Naive thymus-derived CD4-positive, alpha-beta T cell (primary cell): ENCODE measurements around the gene SLC37A2. TPM values are rescaled to one million over a fixed set of nuclear protein-coding genes. Genes with fewer than 3 reads are reported as not detected.
A peak's percentile ranks its signal among the peaks of the same experiment; 100 is the strongest.

ENCODE experiments used
- ATAC-seq: fragments of 150-1000 bp; cut with Tn5 transposase; 2 replicates; pipeline ENCODE4 v1.10.0; 2021; ENCODE audit warnings: mild to moderate bottlenecking, moderate library complexity
- CTCF ChIA-PET: fragments of 350-600 bp; sonication (Branson Sonifier 250); formaldehyde crosslinking; loops from one replicate; lab custom pipeline; 2021; ENCODE audit warnings: antibody characterized with exemption; lab: Charles Lee
- POLR2A ChIA-PET: fragments of 350-600 bp; sonication (Branson Sonifier 250); formaldehyde crosslinking; loops from one replicate; lab custom pipeline; 2021; ENCODE audit warnings: antibody characterized with exemption, inconsistent platforms; lab: Charles Lee
- DNase-seq, 9 donors: peaks; one replicate each; pipeline versions ENCODE4 v3.0.0 to v3.0.0-alpha.2; 2020 to 2022; ENCODE audit warnings: mixed read lengths in 1 of 9
- H3K27ac ChIP-seq: one replicate; pipeline ENCODE4 v1.7.0; 2013; ENCODE audit warnings: mild to moderate bottlenecking, low read depth, low read length, moderate library complexity
- H3K27me3 ChIP-seq, 2 donors: one replicate each; pipeline ENCODE4 v1.7.0; 2013; ENCODE audit warnings: low read length in 2 of 2, mild to moderate bottlenecking in 2 of 2, moderate library complexity in 2 of 2; ENCODE audit not compliant: control insufficient read depth in 2 of 2, insufficient read depth in 2 of 2
- H3K36me3 ChIP-seq, 3 experiments: 1 replicate in 2 of 3; 2 replicates in 1 of 3; pipeline ENCODE4 v1.7.0; 2013; ENCODE audit warnings: low read length in 3 of 3, mild to moderate bottlenecking in 3 of 3, moderate library complexity in 1 of 3; ENCODE audit not compliant: insufficient read depth in 3 of 3, control insufficient read depth in 2 of 3
- H3K4me1 ChIP-seq, 2 donors: one replicate each; pipeline ENCODE4 v1.7.0; 2013; ENCODE audit warnings: low read length in 2 of 2, mild to moderate bottlenecking in 2 of 2, moderate library complexity in 1 of 2; ENCODE audit not compliant: control insufficient read depth in 2 of 2, insufficient read depth in 2 of 2
- H3K4me3 ChIP-seq: 2 replicates; pipeline ENCODE4 v1.7.0; 2013; ENCODE audit warnings: mild to moderate bottlenecking, low read length
- H3K9me3 ChIP-seq, 3 experiments: 1 replicate in 2 of 3; 2 replicates in 1 of 3; pipeline ENCODE4 v1.7.0; 2013; ENCODE audit warnings: low read length in 3 of 3; ENCODE audit not compliant: control insufficient read depth in 2 of 3
- H3K27ac Mint-ChIP-seq, 9 donors: one replicate each; pipeline ENCODE4 v1.8.0; 2020 to 2022; ENCODE audit warnings: mixed read lengths in 9 of 9, mild to moderate bottlenecking in 8 of 9, moderate library complexity in 5 of 9, inconsistent platforms in 2 of 9
- H3K27me3 Mint-ChIP-seq, 5 donors: one replicate each; pipeline ENCODE4 v1.8.0; 2021 to 2022; ENCODE audit warnings: mixed read lengths in 5 of 5, mild to moderate bottlenecking in 1 of 5
- H3K36me3 Mint-ChIP-seq, 5 donors: one replicate each; pipeline ENCODE4 v1.8.0; 2020 to 2022; ENCODE audit warnings: mixed read lengths in 5 of 5, mild to moderate bottlenecking in 3 of 5, inconsistent platforms in 1 of 5
- H3K4me1 Mint-ChIP-seq, 7 donors: one replicate each; pipeline ENCODE4 v1.8.0; 2020 to 2022; ENCODE audit warnings: mixed read lengths in 7 of 7, mild to moderate bottlenecking in 3 of 7, inconsistent platforms in 1 of 7
- H3K4me3 Mint-ChIP-seq, 10 donors: one replicate each; pipeline ENCODE4 v1.8.0; 2020 to 2022; ENCODE audit warnings: mild to moderate bottlenecking in 10 of 10, mixed read lengths in 10 of 10, moderate library complexity in 6 of 10, inconsistent platforms in 2 of 10
- H3K9me3 Mint-ChIP-seq, 11 donors: one replicate each; pipeline ENCODE4 v1.8.0; 2020 to 2022; ENCODE audit warnings: mixed read lengths in 11 of 11, mild to moderate bottlenecking in 4 of 11, inconsistent platforms in 1 of 11, moderate library complexity in 1 of 11
- intact Hi-C, 2 donors: fragments of 100-400 bp; cut with micrococcal nuclease; formaldehyde crosslinking; loops; one replicate each; pipeline ENCODE4 v1.15.1; 2023
- polyA plus RNA-seq, 2 donors: library from polyadenylated mRNA; unstranded; fragments of 300-500 nt; fragmentation: Illumina TruSeq; gene quantifications; one replicate each; pipeline ENCODE4 v1.2.3, GENCODE V29; 2021
- total RNA-seq, 6 experiments: library from RNA in 5 of 6; stranded (reverse) in 5 of 6; gene quantifications; 1 replicate in 5 of 6; 2 replicates in 1 of 6; pipeline ENCODE4 v1.2.3 and lab custom pipeline; 2021 to 2026

Gene SLC37A2
- total and polyA plus RNA-seq, 7 experiments from 2014 or later = 0.07 to 16.3 (median 1.9) TPM

DNA sequence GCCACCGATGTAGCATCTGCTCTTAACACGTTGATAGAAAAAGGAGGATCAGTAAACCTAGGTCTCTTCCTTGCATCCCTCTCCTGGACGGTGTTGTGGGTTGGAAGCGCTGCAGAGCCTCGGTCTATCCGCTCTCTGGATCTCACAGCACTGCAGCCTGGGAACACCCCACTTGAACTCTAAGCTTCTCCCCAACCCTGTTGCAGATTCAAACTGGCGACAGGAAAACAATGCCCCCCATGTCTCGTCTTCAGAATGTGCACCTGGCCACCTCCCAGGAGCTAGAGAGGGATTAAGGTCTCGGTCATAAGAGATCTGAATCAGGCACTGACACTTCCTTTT, 47.9 kb downstream of the SLC37A2 start:
- H3K27ac Mint-ChIP-seq = peak overlapping the region; percentile 91 to 97 (median 94)
- peak overlapping the region; percentile 81 for H3K4me3 ChIP-seq
- H3K9me3 ChIP-seq = no peaks in the 10 kb centered on the region
- intact Hi-C loops = loop anchor here (1.0 to 5.0 kb wide), 25 partner anchors 13 to 1370 kb away; partner anchors contain the start of genes CCDC15 (in 2 of the 2), CDON (in 2 of the 2), DCPS (in 2 of the 2) and EI24 (in 2 of the 2)
- no peaks in the 10 kb centered on the region for H3K36me3 ChIP-seq
- peaks cover 3 to 38% (median 24%) of the 10 kb centered on the region in 7 donors for H3K4me1 Mint-ChIP-seq
- H3K4me1 ChIP-seq = peaks cover 0 to 8% of the 10 kb centered on the region in 2 donors
- POLR2A ChIA-PET = interaction anchor here (0.6 to 2.7 kb wide), 10 partner anchors 8 to 489 kb away, joined by 3 to 18 read pairs (median 4); partner anchors contain the start of genes CCDC15 and TBRG1
- H3K27ac ChIP-seq = peak overlapping the region; percentile 77
- no peak for DNase-seq
- peaks cover 0 to 9% (median 5%) of the 10 kb centered on the region in 5 donors for H3K36me3 Mint-ChIP-seq
- no peak for ATAC-seq
- H3K9me3 Mint-ChIP-seq = peaks cover 0 to 7% (median 0%) of the 10 kb centered on the region in 11 donors
- no peaks in the 10 kb centered on the region for H3K27me3 ChIP-seq
- H3K27me3 Mint-ChIP-seq = peaks cover 0 to 2% (median 0%) of the 10 kb centered on the region in 5 donors
- H3K4me3 Mint-ChIP-seq = peak overlapping the region; percentile 91 to 100 (median 96)
- CTCF ChIA-PET = interaction anchor here (0.7 to 1.5 kb wide), 3 partner anchors 11 to 318 kb away, joined by 3 to 6 read pairs (median 3); no protein-coding TSS in a partner anchor

DNA sequence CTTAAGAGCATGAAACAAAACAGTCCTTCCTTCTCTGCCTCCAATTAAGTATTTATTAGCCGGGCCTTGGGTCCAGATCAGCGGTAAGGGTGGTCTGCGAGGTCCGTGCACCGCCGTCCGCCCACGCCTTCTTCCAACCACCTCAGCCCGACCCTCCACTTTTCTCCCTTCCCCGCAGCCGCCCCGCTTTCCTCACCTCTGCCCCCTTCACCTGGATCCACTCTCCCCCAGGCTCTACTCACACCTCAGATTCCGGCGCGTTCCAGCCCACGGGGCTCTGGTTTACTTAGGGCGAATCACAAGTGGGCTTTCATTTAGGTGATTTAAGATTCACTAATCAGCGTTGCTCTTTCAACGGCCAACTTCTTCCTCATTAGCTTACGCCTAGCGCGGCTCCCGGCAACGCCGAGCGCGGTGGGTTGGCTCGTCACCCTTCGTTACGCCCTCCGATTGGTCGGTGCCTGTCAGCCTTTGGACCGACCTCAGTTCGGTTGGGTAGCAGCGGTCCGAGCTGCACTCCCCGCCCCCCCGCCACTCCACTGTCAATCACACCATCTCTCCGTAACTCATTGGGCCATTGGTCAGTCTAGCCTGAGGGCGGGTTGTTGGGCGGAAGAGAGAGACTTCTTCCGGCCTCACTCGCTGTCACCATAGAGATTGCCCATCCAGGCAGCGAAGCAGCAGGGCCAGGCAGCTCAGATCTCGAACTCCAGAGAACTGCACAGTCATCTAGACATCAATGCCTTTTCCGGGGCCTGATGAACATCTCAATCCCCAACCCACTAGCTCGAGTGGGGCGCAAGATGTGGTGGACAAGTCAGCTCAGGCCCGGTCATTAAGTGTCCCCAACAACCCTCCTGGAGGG, 48.5 kb downstream of the SLC37A2 start, which contains the start of gene TMEM218:
Gene TMEM218 (minus strand): TSS at position 284 of the 865 bp plus-strand sequence. CDS start 9,385 bp downstream, outside the sequence.
- Histone ChIP-seq H3K36me3 (no peaks in the 10 kb centered on the region), H3K27ac (peak within 1 kb of the TSS; percentile 77), H3K27me3 (no peaks in the 10 kb centered on the region), H3K4me1 (peaks cover 0 to 8% of the 10 kb centered on the region in 2 donors), H3K9me3 (no peaks in the 10 kb centered on the region), H3K4me3 (peak within 1 kb of the TSS; percentile 81)
- CTCF ChIA-PET = interaction anchor here (0.7 to 1.5 kb wide), 3 partner anchors 10 to 158 kb away, joined by 3 to 6 read pairs (median 3); partner anchors contain the start of gene CCDC15
- H3K4me3 Mint-ChIP-seq = peak within 1 kb of the TSS; percentile 91 to 100 (median 96)
- H3K9me3 Mint-ChIP-seq = peaks cover 0 to 7% (median 0%) of the 10 kb centered on the region in 11 donors
- peaks cover 0 to 2% (median 0%) of the 10 kb centered on the region in 5 donors for H3K27me3 Mint-ChIP-seq
- peak; percentile 81 to 97 (median 93) for DNase-seq
- POLR2A ChIA-PET = interaction anchor here (0.7 to 2.7 kb wide), 14 partner anchors 12 to 792 kb away, joined by 3 to 18 read pairs (median 4); partner anchors contain the start of genes CCDC15, PUS3, SIAE and SPA17
- peaks cover 0 to 33% (median 22%) of the 10 kb centered on the region in 7 donors for H3K4me1 Mint-ChIP-seq
- peak; percentile 97 for ATAC-seq
- intact Hi-C loops = loop anchor here (1.0 to 5.0 kb wide), 25 partner anchors 13 to 1371 kb away; partner anchors contain the start of genes CCDC15 (in 2 of the 2), CDON (in 2 of the 2), DCPS (in 2 of the 2) and EI24 (in 2 of the 2)
- peaks cover 0 to 8% (median 5%) of the 10 kb centered on the region in 5 donors for H3K36me3 Mint-ChIP-seq
- H3K27ac Mint-ChIP-seq = peak within 1 kb of the TSS; percentile 91 to 97 (median 94)

GRCh38 chr11:125112208-125112604, 49.1 kb downstream of the SLC37A2 start:
- peaks cover 0 to 8% of the 10 kb centered on the region in 2 donors for H3K4me1 ChIP-seq
- peak overlapping the region; percentile 91 to 97 (median 94) for H3K27ac Mint-ChIP-seq
- H3K36me3 Mint-ChIP-seq = peaks cover 0 to 8% (median under 1%) of the 10 kb centered on the region in 5 donors
- no peak for DNase-seq
- ChIA-PET POLR2A (interaction anchor here (0.7 to 2.7 kb wide), 14 partner anchors 11 to 791 kb away, joined by 3 to 18 read pairs (median 4); partner anchors contain the start of genes CCDC15, PUS3, SIAE and SPA17), CTCF (interaction anchor here (0.9 to 1.5 kb wide), 3 partner anchors 30 to 515 kb away, joined by 3 to 6 read pairs (median 3); no protein-coding TSS in a partner anchor)
- peaks cover 4 to 7% (median 5%) of the 10 kb centered on the region in 5 donors for H3K27me3 Mint-ChIP-seq
- peaks cover 0 to 7% (median 0%) of the 10 kb centered on the region in 11 donors for H3K9me3 Mint-ChIP-seq
- H3K27ac ChIP-seq = peak overlapping the region; percentile 77
- intact Hi-C loops = loop anchor here (5.0 kb wide), 6 partner anchors 50 to 1190 kb away; partner anchors contain the start of genes CDON (in 1 of the 2), DCPS (in 1 of the 2), FAM118B (in 1 of the 2) and RPUSD4 (in 1 of the 2)
- no peaks in the 10 kb centered on the region for H3K27me3 ChIP-seq
- no peaks in the 10 kb centered on the region for H3K9me3 ChIP-seq
- peak overlapping the region; percentile 81 for H3K4me3 ChIP-seq
- peak overlapping the region; percentile 91 to 100 (median 96) for H3K4me3 Mint-ChIP-seq
- peaks cover 0 to 33% (median 22%) of the 10 kb centered on the region in 7 donors for H3K4me1 Mint-ChIP-seq
- H3K36me3 ChIP-seq = no peaks in the 10 kb centered on the region
- ATAC-seq = no peak

DNA sequence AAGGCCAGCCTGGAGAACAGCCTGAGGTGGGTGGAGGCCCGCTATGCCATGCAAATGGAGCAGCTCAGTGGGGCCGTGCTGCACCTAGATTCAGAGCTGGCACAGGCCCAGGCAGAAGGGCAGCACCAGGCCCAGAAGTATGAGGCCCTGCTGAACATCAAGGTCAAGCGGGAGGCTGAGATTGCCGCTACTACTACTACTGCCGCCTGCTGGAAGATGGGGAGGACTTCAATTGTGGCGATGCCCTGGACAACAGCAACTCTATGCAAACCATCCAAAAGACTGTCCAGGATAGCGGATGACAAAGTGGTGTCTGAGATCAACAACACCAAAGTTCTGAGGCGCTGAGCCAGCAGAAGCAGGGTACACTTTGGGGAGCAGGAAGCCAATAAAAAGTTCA, 51.4 kb downstream of the SLC37A2 start:
- Mint-ChIP-seq H3K4me1 (peaks cover 0 to 30% (median 22%) of the 10 kb centered on the region in 7 donors), H3K27me3 (peaks cover 11 to 22% (median 15%) of the 10 kb centered on the region in 5 donors), H3K9me3 (peaks cover 0 to 7% (median 0%) of the 10 kb centered on the region in 11 donors), H3K27ac (no peak overlapping the region), H3K36me3 (peaks cover 0 to 8% (median 0%) of the 10 kb centered on the region in 5 donors), H3K4me3 (no peak overlapping the region)
- intact Hi-C loops = loop anchor here (5.0 kb wide), 6 partner anchors 52 to 1188 kb away; partner anchors contain the start of genes CDON (in 1 of the 2), DCPS (in 1 of the 2), FAM118B (in 1 of the 2) and RPUSD4 (in 1 of the 2)
- H3K27me3 ChIP-seq = no peaks in the 10 kb centered on the region
- H3K9me3 ChIP-seq = no peaks in the 10 kb centered on the region
- no peak for DNase-seq
- CTCF ChIA-PET = no interaction called here
- H3K36me3 ChIP-seq = no peaks in the 10 kb centered on the region
- no peak overlapping the region for H3K27ac ChIP-seq
- peaks cover 0 to 8% of the 10 kb centered on the region in 2 donors for H3K4me1 ChIP-seq
- no peak overlapping the region for H3K4me3 ChIP-seq
- POLR2A ChIA-PET = no interaction called here
- ATAC-seq = no peak

- no peak overlapping the region for H3K4me3 ChIP-seq
- H3K4me3 Mint-ChIP-seq = no peak overlapping the region
- ATAC-seq (no peak), DNase-seq (no peak)
- H3K9me3 Mint-ChIP-seq = peaks cover 0 to 5% (median 0%) of the 10 kb centered on the region in 11 donors
- H3K36me3 ChIP-seq = no peaks in the 10 kb centered on the region
- H3K27ac Mint-ChIP-seq = no peak overlapping the region
- H3K27me3 Mint-ChIP-seq = peaks cover 12 to 37% (median 23%) of the 10 kb centered on the region in 5 donors
- H3K27ac ChIP-seq = no peak overlapping the region
- intact Hi-C loops = no loop called here
- H3K36me3 Mint-ChIP-seq = no peaks in the 10 kb centered on the region
- H3K4me1 Mint-ChIP-seq = peaks cover 0 to 2% (median under 1%) of the 10 kb centered on the region in 7 donors
- no peaks in the 10 kb centered on the region for H3K27me3 ChIP-seq
- CTCF ChIA-PET = no interaction called here
- no peaks in the 10 kb centered on the region for H3K9me3 ChIP-seq
- POLR2A ChIA-PET = no interaction called here
- no peaks in the 10 kb centered on the region for H3K4me1 ChIP-seq
Measured at GRCh38 chr11:125117429-125117828, 54.3 kb downstream of the SLC37A2 start.
